Stimulated activated CD8-positive, alpha-beta memory T cell treated with anti-CD3 and anti-CD28 coated beads, Interleukin-15, amount 100 ng/mL, for 24 hours (primary cell): ENCODE results near the gene NOXA1.
"Not testable (repeated sequence)": the region's sequence is repeated elsewhere in the genome, so short reads cannot be mapped to it uniquely, and the experiment has no call there.

Experiments used
- DNase-seq: peaks from one replicate; pipeline ENCODE4 v3.0.0-alpha.2; 2020; ENCODE audit warnings: low read depth

The NOXA1 gene

GRCh38 chr9:137422604-137423513 lies at the start of gene NOXA1, which contains the start of gene EXD3:
TSS of gene NOXA1 (plus strand) at chr9:137423393. CDS start at chr9:137423530, 137 bp downstream.
TSS of gene EXD3 (minus strand) at chr9:137423162. CDS start at chr9:137395357, 27,805 bp downstream.
- peak; percentile 95 for DNase-seq

GRCh38 chr9:137373611-137373980 lies 49.6 kb upstream of the NOXA1 start:
- no peak for DNase-seq

GRCh38 chr9:137374131-137374845 lies 48.9 kb upstream of the NOXA1 start:
- DNase-seq = no peak

- no peak for DNase-seq
These were observed 47.7 kb upstream of the NOXA1 start for GRCh38 chr9:137375321-137376058.

GRCh38 chr9:137376386-137376785 lies 46.8 kb upstream of the NOXA1 start:
- no peak for DNase-seq

- DNase-seq = not testable (repeated sequence)
These were observed 44.3 kb upstream of the NOXA1 start for GRCh38 chr9:137378688-137379410.

- no peak for DNase-seq
These were observed 43.4 kb upstream of the NOXA1 start for GRCh38 chr9:137379761-137380161.

- DNase-seq = no peak
These were observed 43.0 kb upstream of the NOXA1 start for GRCh38 chr9:137380171-137380570.

GRCh38 chr9:137380606-137381005 lies 42.6 kb upstream of the NOXA1 start:
- no peak for DNase-seq

- no peak for DNase-seq
These were observed 41.4 kb upstream of the NOXA1 start for GRCh38 chr9:137381501-137382443.

- DNase-seq = no peak
These were observed 40.6 kb upstream of the NOXA1 start for GRCh38 chr9:137382444-137383080.

GRCh38 chr9:137383081-137383783 lies 40.0 kb upstream of the NOXA1 start:
- no peak for DNase-seq

GRCh38 chr9:137383784-137384756 lies 39.1 kb upstream of the NOXA1 start:
- DNase-seq = no peak

GRCh38 chr9:137385061-137385655 lies 38.0 kb upstream of the NOXA1 start:
- no peak for DNase-seq

GRCh38 chr9:137386507-137387113 lies 36.6 kb upstream of the NOXA1 start:
- not testable (repeated sequence) for DNase-seq

GRCh38 chr9:137387114-137387890 lies 35.9 kb upstream of the NOXA1 start:
- DNase-seq = no peak
